GM10266 (cell line): ENCODE measurements around the gene PPIF.
"Not testable (repeated sequence)": the region's sequence is repeated elsewhere in the genome, so short reads cannot be mapped to it uniquely, and the experiment has no call there.

ENCODE experiments used
- DNase-seq: peaks from one replicate; pipeline ENCODE4 v3.0.0; 2012; ENCODE audit errors: extremely low spot score
- CTCF ChIP-seq: IDR thresholded peaks from 2 replicates; pipeline ENCODE4 v1.5.1; 2012; ENCODE audit warnings: mild to moderate bottlenecking, low read depth; ENCODE audit not compliant: control insufficient read depth, insufficient read depth; ENCODE audit errors: missing control alignments

Gene PPIF

GRCh38 chr10:79334573-79334972, 12.7 kb upstream of the PPIF start:
- TF ChIP-seq CTCF, result no peak
- DNase-seq, result no peak

- TF ChIP-seq CTCF, result no peak
- no peak for DNase-seq
Observed at GRCh38 chr10:79335094-79335469, 12.2 kb upstream of the PPIF start.

GRCh38 chr10:79335470-79336235, 11.6 kb upstream of the PPIF start:
- no peak for TF ChIP-seq CTCF
- no peak for DNase-seq

- no peak for TF ChIP-seq CTCF
- DNase-seq, result no peak
Observed at GRCh38 chr10:79336276-79336675, 11.0 kb upstream of the PPIF start.

- TF ChIP-seq CTCF, result no peak
- no peak for DNase-seq
Observed at GRCh38 chr10:79336739-79337138, 10.5 kb upstream of the PPIF start.

GRCh38 chr10:79337783-79338469, 9.3 kb upstream of the PPIF start:
- not testable (repeated sequence) for DNase-seq

GRCh38 chr10:79339266-79339665, 8.0 kb upstream of the PPIF start:
- no peak for TF ChIP-seq CTCF
- DNase-seq, result no peak
